ENCODE results near the gene DNAH7.

DNA sequence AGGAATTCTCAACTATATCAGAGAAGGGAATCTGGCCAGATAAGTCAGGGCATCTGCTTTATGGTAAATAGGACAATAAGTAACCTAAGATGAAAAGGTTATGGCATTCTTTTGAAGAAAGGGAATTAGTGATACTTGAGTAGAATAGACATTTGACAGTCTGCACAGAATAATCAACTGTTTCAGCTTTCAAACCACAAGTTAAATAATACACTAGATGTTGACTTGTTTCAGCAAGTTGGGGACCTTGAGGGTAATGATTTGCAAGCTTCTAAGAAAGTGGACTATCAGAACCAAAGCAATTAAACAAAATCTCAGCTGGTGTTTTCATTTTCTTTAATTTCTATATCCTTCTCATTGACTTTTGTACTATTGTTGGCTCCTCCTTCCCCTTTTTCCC lies 357.2 kb downstream of the DNAH7 start:
- TF ChIP-seq CTCF (optimal IDR thresholded peaks at IDR 0.05 in 1 of 3, IDR thresholded peaks at IDR 0.05 in 1 of 3, conservative IDR thresholded peaks at IDR 0.05 in 1 of 3; ENCODE audit: extremely low read depth in 1 of 3, insufficient read depth in 2 of 3, low read length in 3 of 3) (no peak), EZH2 (IDR thresholded peaks at IDR 0.05; ENCODE audit: low read length) (no peak)
